ENCODE measurements around the gene STRIP1.
A peak's percentile ranks its signal among the peaks of the same experiment; 100 is the strongest.
"Not testable (repeated sequence)": the region's sequence is repeated elsewhere in the genome, so short reads cannot be mapped to it uniquely, and the experiment has no call there.

Gene STRIP1

DNA sequence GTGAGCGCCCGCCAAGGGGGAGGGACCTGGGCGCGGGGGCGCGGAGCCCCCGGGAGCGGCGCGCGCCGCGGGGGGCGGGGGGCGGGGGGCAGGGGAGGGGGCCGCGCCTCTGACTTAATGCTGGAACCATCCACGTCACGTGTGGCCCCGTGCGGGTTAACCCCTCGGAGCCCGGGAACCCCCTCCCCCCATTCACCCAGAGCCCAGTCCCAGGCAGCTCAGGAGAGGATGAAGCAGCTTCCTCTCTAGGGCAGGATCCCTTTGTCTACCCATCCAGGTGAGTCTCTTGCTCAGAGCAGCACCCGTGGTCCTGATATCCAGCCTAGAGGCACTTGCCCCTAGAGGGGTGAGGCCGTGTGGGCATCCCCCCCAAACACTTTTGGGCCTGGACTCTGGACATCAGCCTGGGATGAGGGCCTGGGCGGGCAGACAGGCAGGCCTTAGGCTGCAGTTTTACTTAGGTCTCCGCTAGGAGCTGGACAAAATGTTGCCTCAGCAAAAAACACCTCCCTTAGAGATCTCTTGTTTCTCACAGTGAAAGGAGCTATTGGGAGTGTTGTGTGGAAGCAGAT lies 36.3 kb downstream of the STRIP1 start, which contains the start of gene ALX3:
TSS of gene ALX3 (minus strand) at position 2 of the 572 bp plus-strand sequence. CDS start 60 bp downstream, outside the sequence.
- no peak for DNase-seq

DNA sequence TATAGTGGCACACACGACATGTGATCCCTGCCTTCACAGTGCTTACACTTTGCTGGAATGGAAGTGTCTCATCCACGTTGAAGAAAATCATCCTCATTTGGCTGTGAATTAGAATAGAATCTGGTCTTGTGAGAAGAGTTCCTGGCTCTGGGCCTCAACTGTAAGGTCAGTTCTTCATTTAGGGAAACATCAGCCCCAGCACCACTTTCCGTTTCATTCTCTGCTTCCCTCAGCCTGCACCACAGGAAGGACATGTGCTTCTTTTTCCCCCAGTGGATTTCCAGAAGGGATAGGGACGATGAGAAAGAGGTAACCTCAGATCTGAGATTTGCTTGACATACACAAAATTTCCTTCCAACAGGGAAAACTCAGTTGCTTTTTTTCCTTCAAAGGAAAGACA lies 39.7 kb downstream of the STRIP1 start:
- DNase-seq = no peak

DNA sequence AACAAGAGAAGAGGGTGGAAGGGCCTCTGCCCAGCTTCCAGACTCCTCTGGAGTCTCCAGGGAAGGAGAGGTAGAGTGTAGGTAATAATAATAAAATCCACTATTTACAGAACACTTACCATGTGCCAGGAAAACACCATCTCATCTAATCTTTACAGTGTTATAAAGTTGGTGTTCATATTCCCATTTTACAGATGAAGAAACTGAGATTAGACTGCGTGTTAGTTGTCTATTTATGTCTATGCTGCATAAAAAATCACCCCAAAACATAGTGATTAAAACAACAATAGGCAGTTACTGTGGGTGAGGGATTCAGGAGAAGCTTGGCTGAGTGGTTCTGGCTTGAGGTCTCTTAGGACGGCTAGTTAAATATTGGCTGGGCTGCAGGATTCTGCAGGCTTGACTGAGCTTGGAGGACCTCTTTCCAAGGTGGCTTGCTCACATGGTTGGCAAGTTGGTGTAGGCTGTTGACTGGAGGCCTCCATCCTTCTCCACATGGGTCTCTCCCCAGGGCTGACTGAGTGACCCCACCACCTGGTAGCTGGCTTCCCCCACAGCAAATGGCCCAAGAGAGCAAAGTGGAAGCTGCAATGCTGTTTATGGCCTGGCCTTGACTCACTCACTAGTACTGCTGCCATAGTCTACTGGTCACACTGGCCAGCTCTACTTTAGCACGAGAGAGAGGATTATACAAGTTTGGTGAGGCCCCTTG lies 42.5 kb downstream of the STRIP1 start:
- no peak for DNase-seq

DNA sequence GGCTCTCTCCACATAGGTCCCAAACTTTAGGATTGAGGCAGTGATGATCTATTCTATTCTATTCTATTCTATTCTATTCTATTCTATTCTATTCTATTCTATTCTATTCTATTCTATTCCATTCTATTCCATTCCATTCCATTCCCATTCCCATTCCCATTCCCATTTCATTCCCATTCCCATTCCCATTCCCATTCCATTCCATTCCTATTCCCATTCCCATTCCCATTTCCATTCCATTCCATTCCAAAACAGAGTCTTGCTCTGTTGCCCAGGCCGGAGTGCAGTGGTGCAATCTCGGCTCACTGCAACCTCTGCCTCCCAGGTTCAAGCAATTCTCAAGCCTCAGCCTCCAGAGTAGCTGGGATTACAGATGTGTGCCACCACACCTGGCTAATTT lies 45.6 kb downstream of the STRIP1 start:
- not testable (repeated sequence) for DNase-seq

DNA sequence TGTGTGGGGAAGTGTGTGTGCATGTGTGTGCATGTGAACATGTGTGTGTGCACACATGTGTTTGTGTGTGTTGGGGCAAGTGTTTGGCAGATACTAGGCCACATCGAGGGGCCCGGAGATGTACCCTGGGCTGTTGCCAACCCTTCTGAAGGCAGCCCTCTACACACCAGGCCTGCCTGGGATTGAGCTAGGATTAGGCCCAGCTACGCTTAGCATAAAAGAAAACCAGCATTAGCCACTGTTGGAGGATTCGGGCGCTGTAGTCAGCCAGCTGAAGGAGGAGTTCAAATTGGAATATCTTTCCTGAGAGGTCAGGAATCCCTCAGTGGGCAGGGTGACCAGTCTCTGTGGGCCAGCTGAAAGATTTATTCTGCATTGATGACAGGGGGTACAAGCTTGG lies 46.6 kb downstream of the STRIP1 start:
- DNase-seq = no peak

DNA sequence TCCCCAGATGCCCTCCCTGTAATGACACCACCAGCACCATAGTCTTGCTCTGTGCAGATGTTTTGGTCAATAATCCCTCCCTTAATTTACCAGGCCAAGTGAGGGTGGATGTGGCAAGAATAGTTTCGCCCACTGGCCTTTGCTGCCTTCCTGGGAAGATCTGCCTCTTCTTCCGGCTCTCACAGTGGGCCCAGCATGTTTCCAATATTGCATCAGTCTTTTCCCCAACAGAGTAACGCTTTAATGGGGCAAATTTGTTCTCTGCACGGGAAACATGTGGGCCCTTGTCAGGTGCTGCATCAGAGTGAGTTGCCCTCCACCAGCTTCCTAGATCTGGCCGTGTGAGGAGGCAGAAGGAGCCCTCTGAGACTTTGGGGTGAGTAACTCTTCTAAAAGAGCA lies 48.1 kb downstream of the STRIP1 start:
- DNase-seq = no peak

DNA sequence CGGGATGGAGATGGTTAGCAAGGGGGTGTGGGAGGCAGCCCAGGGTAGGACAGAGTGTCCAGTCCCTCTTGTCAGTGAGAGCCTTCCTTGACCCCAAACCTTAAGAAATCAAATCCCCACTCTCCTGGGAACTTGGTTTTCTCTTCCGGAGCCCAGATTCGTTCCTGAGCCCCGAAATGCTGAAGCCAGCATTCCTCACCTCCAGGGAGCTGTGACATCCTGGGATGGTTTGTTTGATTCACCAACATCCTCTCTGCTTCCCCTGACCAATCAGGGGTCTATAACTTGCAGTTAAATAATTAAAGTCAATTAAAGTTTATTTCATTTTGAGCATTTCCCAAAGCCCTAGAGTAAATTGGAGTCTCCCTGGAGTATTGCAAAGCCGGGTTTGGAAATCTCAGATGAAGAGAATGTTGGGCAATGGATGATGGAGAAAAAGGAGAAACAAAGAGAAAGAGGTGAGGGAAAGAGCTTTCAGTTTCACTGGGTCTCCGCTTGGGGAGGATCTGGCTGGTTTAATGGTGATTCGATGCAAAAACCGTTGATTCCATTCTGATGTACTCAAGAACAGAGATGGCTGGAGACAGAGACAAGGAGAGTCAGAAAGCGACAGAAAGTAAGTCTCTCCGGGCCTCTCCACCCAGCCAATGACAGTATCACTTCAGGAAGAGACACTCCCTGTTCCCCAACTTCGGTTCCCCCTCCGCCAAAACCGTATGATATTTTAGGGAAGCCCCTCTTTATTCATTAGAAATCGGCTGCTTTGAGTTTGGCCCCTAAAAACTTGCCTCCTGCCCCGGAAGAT lies 48.8 kb downstream of the STRIP1 start:
- no peak for DNase-seq

DNA sequence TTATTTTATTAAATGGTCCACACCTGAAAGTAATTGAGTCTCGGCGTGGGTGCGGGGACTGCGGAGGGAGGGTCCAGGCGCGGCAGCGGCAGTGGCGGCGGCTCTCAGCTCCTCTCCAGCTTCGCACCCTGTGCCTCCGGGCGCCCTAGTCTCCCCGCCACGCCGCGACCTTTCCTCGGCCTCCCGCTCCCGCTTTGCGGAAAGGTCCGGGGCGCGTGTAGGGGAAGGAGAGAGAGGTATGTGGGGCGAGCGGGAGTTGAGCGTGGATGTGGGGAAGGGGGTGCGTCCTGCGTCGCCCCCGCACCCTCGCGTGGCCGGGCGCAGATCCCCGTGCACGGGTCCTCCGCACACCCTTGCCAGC lies 49.4 kb downstream of the STRIP1 start:
- DNase-seq = no peak

DNA sequence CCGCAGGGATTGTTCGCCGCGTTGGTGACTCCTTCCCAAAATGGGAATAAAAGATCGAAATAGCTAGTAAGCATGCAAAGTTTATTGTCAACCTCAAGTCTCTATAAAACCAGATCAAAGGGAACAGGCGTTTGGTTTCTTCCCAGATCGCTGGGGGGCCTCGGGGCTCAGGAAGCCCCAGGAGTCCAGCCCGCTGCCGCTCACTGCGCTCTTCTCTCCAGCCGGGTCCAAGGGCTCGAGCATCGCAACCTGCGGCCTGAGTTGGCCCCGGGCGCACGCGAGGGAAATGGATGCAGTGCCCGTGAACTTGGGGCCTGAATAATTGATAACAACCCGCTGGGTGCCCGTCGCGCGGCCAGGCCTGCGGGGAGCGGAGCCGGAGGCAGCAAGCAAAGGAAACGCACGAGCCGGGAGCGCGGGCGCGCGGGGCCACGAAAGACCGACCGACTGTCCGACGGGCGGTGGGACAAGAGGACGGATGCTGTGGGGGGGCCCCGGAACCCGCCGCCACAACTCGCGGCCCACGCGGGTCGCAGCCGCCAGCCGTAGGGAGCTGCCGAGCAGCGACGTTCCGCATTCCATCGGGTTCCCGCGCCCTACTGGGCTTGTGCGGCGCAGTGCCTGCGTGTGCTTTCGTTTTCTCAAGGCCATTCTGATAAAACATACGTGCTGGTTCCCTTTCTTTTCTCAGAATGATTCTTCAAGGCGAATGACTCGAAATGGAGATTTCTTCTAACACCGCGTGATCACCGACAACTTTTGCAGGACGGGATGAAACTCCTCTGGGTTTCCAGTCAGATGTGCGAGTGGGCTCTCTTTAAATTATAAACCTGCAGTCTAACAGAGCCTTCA lies 50.0 kb downstream of the STRIP1 start:
- DNase-seq = no peak

DNA sequence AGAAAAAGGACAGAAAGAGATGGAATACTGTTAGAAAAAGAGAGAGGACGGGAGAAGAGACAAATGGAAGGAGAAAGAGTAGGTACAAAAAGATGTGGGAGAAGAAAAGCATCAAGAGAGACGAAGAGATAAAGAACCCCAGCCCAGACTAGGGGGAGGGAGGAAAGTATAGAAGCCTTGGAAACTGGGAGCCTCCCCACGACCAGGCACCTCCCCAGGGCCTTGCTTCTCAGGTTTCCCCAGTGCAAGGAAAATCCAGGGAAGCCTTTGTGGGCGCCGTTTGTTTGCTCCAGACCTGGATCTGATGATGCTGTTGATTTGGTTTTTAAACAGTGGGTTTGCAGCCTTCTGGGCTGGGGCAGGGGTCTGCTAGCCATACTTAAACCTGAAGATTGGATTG lies 51.2 kb downstream of the STRIP1 start:
- no peak for DNase-seq

DNA sequence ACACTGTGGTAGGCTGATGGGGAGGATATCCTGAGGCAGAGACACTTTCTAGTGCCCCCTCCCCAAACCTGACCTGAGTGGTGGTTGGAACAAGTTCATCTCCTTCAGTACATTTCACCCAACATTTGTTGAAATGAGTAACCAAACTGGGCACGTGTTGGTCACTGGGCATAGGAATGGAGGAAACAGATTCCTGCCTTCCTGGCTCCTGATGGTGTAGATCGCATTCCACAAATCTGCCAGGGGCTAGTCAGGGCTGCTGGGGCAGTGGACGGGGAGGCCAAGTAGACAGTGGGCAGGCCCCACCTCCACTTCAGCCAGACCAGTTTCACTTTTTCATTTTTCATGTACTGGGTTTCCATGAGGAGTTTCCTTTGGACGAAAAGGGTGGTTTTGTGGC lies 52.5 kb downstream of the STRIP1 start:
- DNase-seq = no peak

DNA sequence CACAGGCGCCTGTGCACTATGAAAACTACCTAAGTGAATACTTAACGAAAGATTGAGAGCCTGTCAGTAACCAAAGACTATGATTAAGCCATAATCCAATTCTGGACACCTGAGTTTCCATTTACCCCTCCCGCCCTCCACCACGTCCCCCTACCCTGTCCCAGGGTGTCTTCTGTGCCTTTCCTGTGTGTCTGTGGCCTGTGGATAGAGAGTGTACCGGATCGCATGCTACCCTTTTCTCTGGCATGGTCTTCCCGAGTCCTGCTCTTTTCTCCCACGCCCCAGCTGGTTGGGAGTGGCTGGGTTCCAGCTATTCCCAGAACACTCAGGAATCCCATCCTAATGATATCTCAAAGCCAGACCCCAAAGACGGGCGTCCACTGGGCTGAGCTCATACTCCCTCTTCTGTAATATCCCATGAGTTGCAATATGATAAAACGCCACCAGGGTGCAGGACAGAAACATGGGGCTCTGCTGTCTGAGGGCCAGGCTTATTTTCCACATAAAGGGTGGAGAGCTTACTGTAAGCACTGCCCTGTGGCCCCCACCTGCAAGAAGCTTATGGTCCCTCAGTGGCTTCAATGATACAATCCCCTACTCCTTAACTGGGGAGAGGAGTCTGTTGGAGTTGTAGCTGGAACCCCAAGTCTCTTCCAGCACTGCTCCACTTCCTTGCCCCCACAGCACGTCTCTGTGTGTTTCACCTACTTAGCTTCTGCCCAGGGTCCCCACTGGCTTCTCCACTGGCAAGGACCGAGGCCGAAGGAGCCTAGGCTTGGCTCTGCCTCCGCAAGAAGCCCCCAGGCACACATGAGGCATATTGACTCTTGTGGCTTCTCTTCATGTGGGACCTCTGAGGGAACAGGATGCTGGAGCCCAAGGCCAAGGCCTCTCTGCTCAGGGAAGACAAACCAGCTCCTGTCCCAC lies 53.7 kb downstream of the STRIP1 start:
- DNase-seq = peak; percentile 3

DNA sequence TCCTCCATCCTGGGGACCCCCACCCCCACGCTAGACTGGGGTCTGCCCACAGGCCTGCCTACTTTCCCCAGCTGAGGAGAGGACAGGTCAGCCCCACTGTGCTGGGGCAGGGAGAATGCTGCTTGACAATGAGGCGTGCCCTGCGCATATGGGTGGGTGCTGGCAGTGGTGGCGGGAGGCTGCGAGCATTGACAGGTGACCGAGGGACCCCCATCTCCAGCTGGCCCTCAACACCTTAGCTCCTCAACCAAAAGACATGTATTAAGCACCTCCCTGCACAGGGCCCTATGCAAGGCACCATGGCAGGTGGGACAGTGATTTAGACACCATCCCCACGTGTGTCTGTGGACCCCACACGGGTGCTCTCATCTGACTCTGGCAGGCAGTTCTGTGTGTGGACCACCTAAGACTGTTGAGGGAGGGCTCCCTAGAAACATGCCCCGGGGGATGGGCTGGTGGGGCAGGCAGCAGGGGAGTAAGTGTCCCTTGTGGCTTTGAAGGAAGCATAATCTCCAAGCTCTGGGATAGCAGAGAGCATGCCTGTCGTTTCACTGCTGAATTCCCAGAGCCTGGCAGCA lies 54.4 kb downstream of the STRIP1 start:
- DNase-seq = no peak

DNA sequence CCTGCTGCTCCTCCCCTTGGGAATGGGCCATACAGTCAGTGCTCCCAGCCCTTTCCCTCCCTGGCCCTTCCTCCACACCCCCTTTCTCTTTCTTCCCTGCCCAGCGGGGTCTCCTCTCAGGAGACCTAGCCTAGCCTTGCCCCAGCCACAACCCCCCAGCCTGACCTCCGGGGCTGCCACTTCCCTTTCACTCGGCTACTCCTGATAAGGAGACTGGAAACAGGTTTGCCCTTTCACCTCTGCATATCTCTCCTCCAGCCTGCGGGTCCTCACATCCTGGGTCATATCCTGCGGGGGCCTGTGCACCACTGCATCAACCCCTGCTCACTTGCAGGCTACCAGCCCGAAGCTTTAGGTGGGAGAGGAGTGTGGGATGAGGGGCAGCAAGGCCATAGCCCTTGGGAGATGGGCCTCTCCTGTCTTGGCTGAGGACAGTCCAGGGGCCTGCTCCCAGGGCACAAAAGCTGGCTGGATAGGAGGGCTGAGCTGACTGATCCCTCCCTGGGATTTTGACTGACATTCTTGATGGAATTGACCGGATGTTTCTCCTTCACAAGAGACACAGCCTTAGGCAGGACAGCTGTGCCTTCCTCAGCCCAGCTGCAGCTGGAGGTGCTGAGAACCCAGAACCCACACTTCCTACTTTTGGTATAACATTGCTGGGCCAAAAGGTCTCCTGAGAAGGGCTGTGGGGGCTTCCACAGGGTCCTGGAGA lies 55.3 kb downstream of the STRIP1 start:
- DNase-seq = no peak

DNA sequence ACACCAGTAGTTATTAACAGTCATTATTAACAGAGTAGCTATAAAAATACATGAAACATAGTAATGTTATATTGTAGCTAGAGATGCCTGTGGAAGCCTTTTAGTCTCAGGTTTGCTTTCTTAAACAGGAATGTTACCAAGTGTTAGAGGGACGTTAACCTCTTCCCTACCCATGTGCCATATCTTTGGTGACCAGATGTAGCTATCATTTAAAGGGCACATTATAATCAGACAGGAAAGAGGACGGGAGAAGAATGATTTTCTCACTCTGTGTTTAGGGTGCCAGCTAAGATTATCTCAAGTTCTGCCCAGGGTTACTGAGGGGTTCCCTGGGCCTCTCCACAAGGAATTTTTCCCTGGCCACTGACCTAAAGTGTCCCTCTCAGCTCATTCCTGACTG lies 57.0 kb downstream of the STRIP1 start:
- DNase-seq = no peak

DNA sequence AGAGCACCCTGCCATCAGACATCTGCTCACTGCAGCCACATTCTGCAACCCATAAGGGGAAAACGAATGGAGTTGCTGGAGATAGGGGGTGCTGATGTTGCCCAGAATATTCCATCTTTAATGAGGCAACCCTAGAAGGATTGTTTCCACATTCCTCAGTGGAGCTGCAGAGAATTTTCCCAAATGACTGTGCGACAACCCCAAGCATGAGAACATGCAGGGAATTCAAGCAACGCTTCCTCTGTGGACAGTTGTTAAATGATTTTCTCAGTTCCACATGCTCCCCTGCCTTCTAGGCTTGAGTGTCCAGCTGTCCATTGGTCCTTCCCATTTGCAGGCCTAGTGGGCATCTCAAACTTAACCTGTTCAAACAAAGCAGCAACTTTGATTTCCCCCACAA lies 57.4 kb downstream of the STRIP1 start:
- DNase-seq = no peak

DNA sequence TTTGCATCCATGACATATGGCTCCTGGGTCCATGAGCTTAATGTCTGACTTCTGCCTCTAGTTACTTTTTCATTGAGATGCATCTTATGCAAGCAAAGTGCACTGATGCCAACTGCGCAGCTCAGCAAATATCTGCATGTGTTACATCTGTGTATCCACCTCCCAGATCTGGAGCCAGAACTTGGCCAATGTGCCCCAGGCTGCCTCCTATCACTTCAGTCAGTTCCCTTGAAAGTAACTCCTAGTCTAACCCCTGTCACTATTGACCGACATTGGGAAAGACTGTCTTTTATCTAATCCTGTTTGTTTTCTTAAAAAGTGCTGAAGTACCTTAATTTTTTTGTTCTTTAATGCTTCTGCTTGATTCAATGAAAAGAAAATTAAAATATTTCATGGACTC lies 58.6 kb downstream of the STRIP1 start:
- DNase-seq = no peak

DNA sequence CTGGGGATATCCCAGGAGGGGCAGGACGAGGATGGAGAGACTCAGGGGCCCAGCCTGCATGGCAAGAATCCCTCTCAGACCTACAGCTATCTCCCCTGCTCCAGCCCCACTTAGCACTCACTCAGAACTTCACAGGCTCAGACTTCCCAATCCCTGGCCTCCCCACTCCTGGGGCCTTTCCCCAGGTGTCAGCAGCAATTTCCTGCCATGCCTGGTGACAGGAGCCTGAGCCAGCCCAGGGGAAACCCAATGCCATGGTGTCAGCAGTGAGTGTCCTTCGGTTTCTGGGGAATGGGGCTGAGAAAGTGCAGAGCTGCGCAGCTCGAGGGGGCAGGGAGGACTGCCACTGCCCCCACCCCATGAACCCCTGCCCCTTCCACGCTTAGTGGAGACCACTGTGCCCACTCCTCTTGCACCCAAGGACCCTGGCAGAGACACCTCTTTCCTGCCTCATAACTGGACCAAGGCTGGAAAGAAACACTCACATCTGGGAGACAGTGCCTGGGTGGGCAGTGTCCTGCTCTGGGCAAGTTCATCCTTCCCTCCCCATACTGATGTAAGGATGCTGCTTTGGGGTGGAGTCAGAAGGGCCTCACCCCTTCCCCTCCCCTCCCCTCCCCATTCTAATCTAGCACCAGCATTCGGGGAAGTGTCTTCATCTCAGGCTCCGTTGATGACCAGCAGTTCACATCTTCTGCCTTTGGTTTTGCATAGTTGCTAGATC lies 60.7 kb downstream of the STRIP1 start:
- no peak for DNase-seq

DNA sequence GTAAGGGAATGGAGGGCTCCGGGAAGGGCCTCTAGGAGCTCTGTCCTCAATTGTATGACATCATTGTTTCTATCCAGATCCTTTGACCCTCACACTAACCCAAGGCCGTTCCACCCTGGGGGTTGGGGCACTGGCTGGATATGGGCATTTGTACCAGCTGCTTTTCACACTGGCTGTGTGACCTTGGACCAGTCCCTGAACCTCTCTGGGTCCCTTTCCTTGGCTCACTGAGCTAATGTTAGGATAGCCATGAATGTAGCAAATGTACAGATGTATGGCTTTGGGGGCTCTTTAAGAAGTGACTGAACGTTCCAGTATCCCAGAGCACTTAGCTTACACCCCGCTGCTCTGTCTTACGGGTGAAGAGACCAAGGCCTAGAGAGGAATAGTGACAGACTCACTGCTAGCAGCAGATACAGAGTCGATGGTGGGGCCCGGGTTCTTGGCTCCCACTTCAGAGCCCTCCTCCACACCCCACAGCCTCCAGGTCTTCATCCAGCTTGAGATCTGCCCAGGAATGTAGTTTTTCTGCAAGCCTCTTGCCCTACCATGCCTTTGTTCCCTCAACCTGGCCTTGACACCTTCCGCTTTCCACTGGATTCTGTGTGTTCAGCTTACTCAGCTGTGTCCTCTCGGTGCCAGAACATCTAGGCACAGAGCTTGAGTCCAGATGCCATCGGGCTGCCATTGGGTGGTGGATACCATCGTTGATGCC lies 63.2 kb downstream of the STRIP1 start:
- no peak for DNase-seq
